Uterus (tissue), 4 donors: ENCODE data around the gene CDC42EP2. TPM values are rescaled to one million over a fixed set of nuclear protein-coding genes. Genes with fewer than 3 reads are reported as not detected.
A peak's percentile ranks its signal among the peaks of the same experiment; 100 is the strongest.

Experiments used
- DNase-seq, 2 donors: peaks; one replicate each; pipeline ENCODE4 v3.0.0-alpha.2; 2019 to 2020
- H3K27ac ChIP-seq, 2 donors: fragments of 200-600 bp; sonication (generic); 1 replicate in 1 of 2; 2 replicates in 1 of 2; pipeline ENCODE4 v1.5.1; 2016 to 2018
- H3K27me3 ChIP-seq, 2 donors: fragments of 200-600 bp; sonication (generic); one replicate each; pipeline ENCODE4 v1.5.1; 2018 to 2019; ENCODE audit warnings: control low read depth in 1 of 2
- H3K36me3 ChIP-seq, 2 donors: fragments of 200-600 bp; sonication (generic); one replicate each; pipeline ENCODE4 v1.5.1; 2019; ENCODE audit warnings: control low read depth in 1 of 2
- H3K4me1 ChIP-seq, 2 donors: fragments of 200-600 bp; sonication (generic); one replicate each; pipeline ENCODE4 v1.5.1; 2018 to 2019; ENCODE audit warnings: control low read depth in 1 of 2
- H3K4me3 ChIP-seq, 2 donors: fragments of 200-600 bp; sonication (generic); 1 replicate in 1 of 2; 2 replicates in 1 of 2; pipeline ENCODE4 v1.5.1; 2018 to 2019; ENCODE audit warnings: mild to moderate bottlenecking in 1 of 2
- H3K9me3 ChIP-seq, 2 donors: fragments of 200-600 bp; sonication (generic); one replicate each; pipeline ENCODE4 v1.5.1; 2019; ENCODE audit warnings: control low read depth in 1 of 2
- CTCF ChIP-seq, 4 experiments: fragments of 200-600 bp in 2 of 4; fragments of 450-650 bp in 2 of 4; sonication (generic) in 2 of 4; IDR thresholded peaks; one replicate each; pipeline ENCODE4 v1.5.1; 2016 to 2019; ENCODE audit warnings: antibody characterized with exemption in 4 of 4, mild to moderate bottlenecking in 2 of 4, moderate library complexity in 1 of 4
- POLR2A ChIP-seq, 2 donors: fragments of 450-650 bp; IDR thresholded peaks; one replicate each; pipeline ENCODE4 v1.6.1; 2016; ENCODE audit warnings: antibody characterized with exemption in 2 of 2, mild to moderate bottlenecking in 1 of 2, moderate library complexity in 1 of 2
- intact Hi-C: fragments of 100-400 bp; cut with DNase I; formaldehyde crosslinking; loops from one replicate; pipeline ENCODE4 v1.15.1; 2023; ENCODE audit warnings: low total_unique reads
- total RNA-seq, 4 donors: library from RNA; depleted of rRNA in 3 of 4; stranded (reverse); fragments of >200 nt in 3 of 4; gene quantifications; one replicate each; pipeline versions ENCODE4 v1.1.0 to v1.2.4, GENCODE V29; 2014 to 2023
- donor health status: DM: yes; HTN: yes; CAD: no.

The CDC42EP2 gene
- total RNA-seq: 10 to 100 TPM in 3 of 4 donors, 1 to 10 TPM in 1; 9.7 to 65.3 (median 33.2) TPM

DNA sequence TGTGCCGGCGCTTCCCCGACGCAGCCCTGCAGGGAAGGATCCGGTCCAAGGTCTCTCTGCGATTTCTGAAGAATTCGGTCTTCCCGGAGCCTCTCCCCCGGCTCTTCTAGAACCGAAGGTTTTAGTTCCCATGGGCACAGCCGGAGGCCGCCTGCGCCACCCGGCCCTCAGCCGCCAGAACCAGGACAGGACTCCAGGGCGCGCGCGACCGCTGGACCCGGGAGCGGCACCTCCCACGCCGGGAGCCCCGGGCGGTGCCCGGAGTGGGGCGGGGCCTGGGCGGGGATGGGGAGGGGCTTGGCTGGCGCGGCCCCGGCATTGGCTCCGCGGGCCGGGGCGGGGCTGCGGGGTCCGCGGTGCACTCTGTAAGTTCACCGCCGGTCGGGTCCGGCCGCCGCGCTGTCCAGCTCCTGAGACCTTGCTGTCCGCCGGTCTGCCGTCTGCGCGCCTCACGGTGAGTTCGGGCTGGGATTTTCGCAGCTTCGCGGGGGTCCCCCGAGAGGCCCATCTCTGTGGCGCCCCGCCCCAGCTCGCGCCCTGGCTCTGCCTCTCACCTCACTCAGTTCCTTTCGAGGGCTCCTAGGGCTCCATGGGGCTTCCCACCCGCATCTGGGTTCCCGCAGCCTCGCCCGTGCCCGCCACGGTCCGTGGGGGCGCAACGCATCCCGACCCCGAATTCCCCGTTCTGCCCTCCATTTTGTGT is at the start of gene CDC42EP2:
Gene CDC42EP2, plus strand, starts transcription at position 366 of the 703 bp plus-strand sequence. CDS start 6,033 bp downstream, outside the sequence.
- Histone ChIP-seq H3K4me3 (peak within 1 kb of the TSS; percentile 91 to 99), H3K27me3 (no peaks in the 10 kb centered on the region), H3K4me1 (no peaks in the 10 kb centered on the region), H3K27ac (peak within 1 kb of the TSS; percentile 91 to 94), H3K36me3 (no peaks in the 10 kb centered on the region), H3K9me3 (no peaks in the 10 kb centered on the region)
- intact Hi-C loops: loop anchor here (2.0 kb wide), 1 partner anchor 40 kb away; no protein-coding TSS in a partner anchor
- TF ChIP-seq CTCF (IDR thresholded peaks at IDR 0.05) (peak in 3 of 4 experiments; percentile 3 to 57 (median 7)), POLR2A (IDR thresholded peaks at IDR 0.05) (peak; percentile 88 to 93)
- peak; percentile 86 to 93 for DNase-seq

DNA sequence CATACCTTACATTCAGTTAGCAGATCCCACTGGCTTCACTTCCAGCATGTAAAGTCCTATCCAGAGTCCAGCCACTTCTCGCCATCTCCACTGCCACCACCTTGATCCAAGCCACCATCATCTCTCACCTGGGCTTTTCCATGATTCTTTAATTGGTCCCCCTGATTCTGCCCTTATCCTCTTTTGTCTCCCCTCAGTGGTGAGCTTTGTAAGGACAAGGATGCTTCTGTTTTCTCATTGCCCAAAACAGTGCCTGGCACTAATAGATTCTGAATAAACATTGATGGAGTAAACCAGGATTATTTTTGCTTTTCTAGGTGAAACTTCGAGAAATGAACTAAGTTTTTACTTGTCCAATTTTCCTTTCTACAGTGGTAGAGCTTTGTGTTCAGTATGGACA is 48.5 kb upstream of the CDC42EP2 start:
- intact Hi-C loops: no loop called here

GRCh38 chr11:65274735-65275682 is 39.7 kb upstream of the CDC42EP2 start:
- TF ChIP-seq CTCF (IDR thresholded peaks at IDR 0.05) (peak; percentile 82 to 99 (median 90)), POLR2A (IDR thresholded peaks at IDR 0.05) (no peak)
- Histone ChIP-seq H3K4me1 (peaks cover 0 to 16% of the 10 kb centered on the region in 2 donors), H3K4me3 (no peak overlapping the region), H3K27ac (peak overlapping the region; percentile 64 to 66), H3K27me3 (no peaks in the 10 kb centered on the region), H3K9me3 (no peaks in the 10 kb centered on the region), H3K36me3 (no peaks in the 10 kb centered on the region)
- DNase-seq: peak; percentile 83 to 93
- intact Hi-C loops: loop anchor here (2.0 kb wide), 1 partner anchor 40 kb away; the partner anchor contains the start of gene CDC42EP2

More for the DNA sequence above, 48.5 kb upstream of the CDC42EP2 start:
- Histone ChIP-seq H3K4me3 (no peak overlapping the region), H3K27ac (no peak overlapping the region), H3K9me3 (no peaks in the 10 kb centered on the region), H3K27me3 (no peaks in the 10 kb centered on the region), H3K4me1 (no peaks in the 10 kb centered on the region), H3K36me3 (no peaks in the 10 kb centered on the region)
- no peak for DNase-seq
- TF ChIP-seq POLR2A (IDR thresholded peaks at IDR 0.05) (no peak), CTCF (IDR thresholded peaks at IDR 0.05) (no peak)

- TF ChIP-seq POLR2A (IDR thresholded peaks at IDR 0.05) (no peak), CTCF (IDR thresholded peaks at IDR 0.05) (no peak)
- intact Hi-C loops: loop anchor here (2.0 kb wide), 1 partner anchor 39 kb away; the partner anchor contains the start of gene CDC42EP2
- Histone ChIP-seq H3K9me3 (no peaks in the 10 kb centered on the region), H3K4me3 (no peak overlapping the region), H3K27me3 (no peaks in the 10 kb centered on the region), H3K4me1 (peaks cover 0 to 16% of the 10 kb centered on the region in 2 donors), H3K36me3 (no peaks in the 10 kb centered on the region), H3K27ac (peak overlapping the region; percentile 64 to 66)
- DNase-seq: no peak
These were observed 38.8 kb upstream of the CDC42EP2 start for GRCh38 chr11:65275906-65276305.
